ENCODE results near the gene MAFB. TPM values are rescaled to one million over a fixed set of nuclear protein-coding genes. Genes with fewer than 3 reads are reported as not detected.

The MAFB gene
- total RNA-seq, 1 experiment from 2014 or later = 0.22 TPM

DNA sequence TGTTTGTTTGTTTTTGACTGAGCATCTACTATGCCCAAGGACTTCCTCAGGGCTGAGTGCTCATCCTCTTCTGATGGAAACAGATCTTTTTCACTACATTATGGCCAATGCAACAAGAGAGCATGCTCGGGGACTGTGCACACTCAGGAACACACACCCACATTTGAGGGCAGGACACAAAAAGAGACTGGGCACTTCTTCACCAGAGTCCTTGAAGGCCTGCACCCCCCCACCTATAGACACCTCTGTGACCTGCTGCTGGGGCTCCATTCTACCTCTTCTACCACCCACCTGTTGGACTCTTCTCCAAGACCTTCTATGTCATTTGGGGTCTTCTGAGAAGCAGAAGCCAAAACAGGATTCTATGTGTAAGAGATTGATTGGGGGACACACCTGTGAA, 9.2 kb upstream of the MAFB start (continued):
- TF ChIP-seq POLR2AphosphoS5 (IDR thresholded peaks at IDR 0.05; ENCODE audit: low read depth, low read length) (no peak), SP1 (IDR thresholded peaks at IDR 0.05; ENCODE audit: low read depth) (no peak), JUND (IDR thresholded peaks at IDR 0.05) (no peak), RAD21 (IDR thresholded peaks at IDR 0.05; ENCODE audit: low read depth) (no peak), TCF7L2 (IDR thresholded peaks at IDR 0.05; ENCODE audit: borderline replicate concordance, extremely low read depth, insufficient read depth, insufficient read length) (no peak), CEBPB (IDR thresholded peaks at IDR 0.05; ENCODE audit: low read depth) (no peak), ZFX (IDR thresholded peaks at IDR 0.05) (no peak), CBX3 (IDR thresholded peaks at IDR 0.05; ENCODE audit: low read depth) (no peak), FOSL1 (IDR thresholded peaks at IDR 0.05; ENCODE audit: low read depth) (no peak)
- TF ChIP-seq, protein P1, sequence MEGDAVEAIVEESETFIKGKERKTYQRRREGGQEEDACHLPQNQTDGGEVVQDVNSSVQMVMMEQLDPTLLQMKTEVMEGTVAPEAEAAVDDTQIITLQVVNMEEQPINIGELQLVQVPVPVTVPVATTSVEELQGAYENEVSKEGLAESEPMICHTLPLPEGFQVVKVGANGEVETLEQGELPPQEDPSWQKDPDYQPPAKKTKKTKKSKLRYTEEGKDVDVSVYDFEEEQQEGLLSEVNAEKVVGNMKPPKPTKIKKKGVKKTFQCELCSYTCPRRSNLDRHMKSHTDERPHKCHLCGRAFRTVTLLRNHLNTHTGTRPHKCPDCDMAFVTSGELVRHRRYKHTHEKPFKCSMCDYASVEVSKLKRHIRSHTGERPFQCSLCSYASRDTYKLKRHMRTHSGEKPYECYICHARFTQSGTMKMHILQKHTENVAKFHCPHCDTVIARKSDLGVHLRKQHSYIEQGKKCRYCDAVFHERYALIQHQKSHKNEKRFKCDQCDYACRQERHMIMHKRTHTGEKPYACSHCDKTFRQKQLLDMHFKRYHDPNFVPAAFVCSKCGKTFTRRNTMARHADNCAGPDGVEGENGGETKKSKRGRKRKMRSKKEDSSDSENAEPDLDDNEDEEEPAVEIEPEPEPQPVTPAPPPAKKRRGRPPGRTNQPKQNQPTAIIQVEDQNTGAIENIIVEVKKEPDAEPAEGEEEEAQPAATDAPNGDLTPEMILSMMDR (IDR thresholded peaks at IDR 0.05 in 2 of 3, conservative IDR thresholded peaks at IDR 0.05 in 1 of 3; ENCODE audit: borderline replicate concordance in 1 of 3, insufficient read depth in 1 of 3, low read depth in 2 of 3, low read length in 2 of 3) = no peak

DNA sequence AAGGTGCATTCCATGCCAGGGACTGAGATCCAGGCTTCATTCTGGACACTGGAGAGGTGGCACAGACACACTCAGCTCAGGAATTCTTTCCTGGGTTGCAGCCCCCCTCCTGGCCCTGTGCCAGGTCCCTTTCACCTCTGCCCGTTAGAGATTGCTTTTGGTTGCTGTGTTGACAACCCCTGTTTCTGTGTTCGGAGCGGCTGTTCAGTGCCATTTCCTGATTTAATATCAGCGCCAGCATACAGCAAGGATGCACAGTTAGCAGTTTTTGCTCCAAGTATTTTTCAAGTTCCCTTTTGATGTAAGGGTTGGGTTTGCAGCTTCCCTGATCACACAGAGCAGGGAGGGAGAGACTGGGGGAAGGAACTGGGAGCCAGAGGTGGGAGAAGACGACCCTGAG, 8.5 kb upstream of the MAFB start:
- POLR2A ChIA-PET = no interaction called here
- Histone ChIP-seq H3K4me1 (ENCODE audit: control insufficient read depth in 1 of 2, insufficient read depth in 2 of 2, low read length in 2 of 2) (no peaks in the 10 kb centered on the region), H3K36me3 (ENCODE audit: control insufficient read depth in 1 of 2, insufficient read depth in 2 of 2, low read length in 2 of 2) (no peaks in the 10 kb centered on the region), H3K9ac (ENCODE audit: low read length) (no peak overlapping the region), H3K9me3 (ENCODE audit: control insufficient read depth in 1 of 2, insufficient read depth in 1 of 2, low read depth in 1 of 2, low read length in 2 of 2) (no peaks in the 10 kb centered on the region), H3K4me2 (ENCODE audit: low read length) (no peak overlapping the region), H4K20me1 (ENCODE audit: insufficient read depth) (no peaks in the 10 kb centered on the region), H3K27ac (ENCODE audit: low read depth, low read length) (no peak overlapping the region), H2AFZ (ENCODE audit: low read depth, low read length, poor library complexity, severe bottlenecking) (no peak overlapping the region), H3K4me3 (replicated peaks in 1 of 2; ENCODE audit: low read depth in 1 of 2, low read length in 2 of 2) (no peak overlapping the region), H3K79me2 (ENCODE audit: insufficient read depth, low read length) (no peaks in the 10 kb centered on the region), H3K27me3 (ENCODE audit: insufficient read depth, low read length) (peaks cover 33% of the 10 kb centered on the region), H3K9me2 (ENCODE audit: insufficient read depth) (no peaks in the 10 kb centered on the region)
- TF ChIP-seq, protein P1 (IDR thresholded peaks at IDR 0.05 in 2 of 3, conservative IDR thresholded peaks at IDR 0.05 in 1 of 3; ENCODE audit: borderline replicate concordance in 1 of 3, insufficient read depth in 1 of 3, low read depth in 2 of 3, low read length in 2 of 3) = no peak
- TF ChIP-seq POLR2A (IDR thresholded peaks at IDR 0.05; ENCODE audit: borderline replicate concordance, extremely low read depth, insufficient read depth, insufficient read length) = no peak
- TF ChIP-seq, protein P2, sequence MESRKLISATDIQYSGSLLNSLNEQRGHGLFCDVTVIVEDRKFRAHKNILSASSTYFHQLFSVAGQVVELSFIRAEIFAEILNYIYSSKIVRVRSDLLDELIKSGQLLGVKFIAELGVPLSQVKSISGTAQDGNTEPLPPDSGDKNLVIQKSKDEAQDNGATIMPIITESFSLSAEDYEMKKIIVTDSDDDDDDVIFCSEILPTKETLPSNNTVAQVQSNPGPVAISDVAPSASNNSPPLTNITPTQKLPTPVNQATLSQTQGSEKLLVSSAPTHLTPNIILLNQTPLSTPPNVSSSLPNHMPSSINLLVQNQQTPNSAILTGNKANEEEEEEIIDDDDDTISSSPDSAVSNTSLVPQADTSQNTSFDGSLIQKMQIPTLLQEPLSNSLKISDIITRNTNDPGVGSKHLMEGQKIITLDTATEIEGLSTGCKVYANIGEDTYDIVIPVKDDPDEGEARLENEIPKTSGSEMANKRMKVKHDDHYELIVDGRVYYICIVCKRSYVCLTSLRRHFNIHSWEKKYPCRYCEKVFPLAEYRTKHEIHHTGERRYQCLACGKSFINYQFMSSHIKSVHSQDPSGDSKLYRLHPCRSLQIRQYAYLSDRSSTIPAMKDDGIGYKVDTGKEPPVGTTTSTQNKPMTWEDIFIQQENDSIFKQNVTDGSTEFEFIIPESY (IDR thresholded peaks at IDR 0.05; ENCODE audit: extremely low read depth, insufficient replicate concordance, low read length) = no peak
- RAD21 ChIA-PET (ENCODE audit: low non-redundant PET in 1 of 2, low total read pairs in 2 of 2, uncharacterized antibody in 2 of 2, unreplicated experiment in 2 of 2) = no interaction called here
- intact Hi-C loops (cut with micrococcal nuclease) = loop anchor here (10.0 kb wide), 1 partner anchor 533 kb away; no protein-coding TSS in a partner anchor
- no TSS peak for BruUV-seq (replicated peaks)
- ATAC-seq (no peak), DNase-seq (ENCODE audit: low read depth, low spot score) (no peak)
- CTCF ChIA-PET = no interaction called here
